Nephron (organoid): ENCODE results near the gene TRANK1.
A peak's percentile ranks its signal among the peaks of the same experiment; 100 is the strongest.

Source experiments
- H3K27ac Mint-ChIP-seq, 3 experiments: 2 replicates each; pipeline ENCODE4 v1.8.0; 2020; ENCODE audit warnings: mixed read lengths in 3 of 3, mild to moderate bottlenecking in 2 of 3, moderate library complexity in 1 of 3
- H3K27me3 Mint-ChIP-seq: 2 replicates; pipeline ENCODE4 v1.8.0; 2021; ENCODE audit warnings: low read depth, mild to moderate bottlenecking, moderate library complexity, mixed read lengths
- H3K36me3 Mint-ChIP-seq: 2 replicates; pipeline ENCODE4 v1.8.0; 2020; ENCODE audit warnings: low read depth, mixed read lengths
- H3K4me1 Mint-ChIP-seq: 2 replicates; pipeline ENCODE4 v1.8.0; 2020; ENCODE audit warnings: mixed read lengths
- H3K4me3 Mint-ChIP-seq, 3 experiments: 2 replicates each; pipeline ENCODE4 v1.8.0; 2020; ENCODE audit warnings: mild to moderate bottlenecking in 3 of 3, mixed read lengths in 3 of 3, moderate library complexity in 2 of 3
- H3K9me3 Mint-ChIP-seq: 2 replicates; pipeline ENCODE4 v1.8.0; 2020; ENCODE audit warnings: mixed read lengths
- CTCF ChIP-seq, 3 experiments: fragments of 200-600 bp; sonication (generic); IDR thresholded peaks; one replicate each; pipeline ENCODE4 v1.5.0; 2021; ENCODE audit warnings: antibody characterized with exemption in 3 of 3; ENCODE audit not compliant: unreplicated experiment in 3 of 3

TRANK1 gene

GRCh38 chr3:36790765-36791164, 154.1 kb downstream of the TRANK1 start:
- Mint-ChIP-seq H3K27ac (no peak overlapping the region), H3K36me3 (no peaks in the 10 kb centered on the region), H3K4me1 (no peaks in the 10 kb centered on the region), H3K27me3 (peaks cover 15% of the 10 kb centered on the region), H3K4me3 (no peak overlapping the region), H3K9me3 (no peaks in the 10 kb centered on the region)
- no peak for TF ChIP-seq CTCF (IDR thresholded peaks at IDR 0.05; ENCODE audit: unreplicated experiment in 3 of 3)

- H3K27ac Mint-ChIP-seq: no peak overlapping the region
- no peaks in the 10 kb centered on the region for H3K36me3 Mint-ChIP-seq
- TF ChIP-seq CTCF (IDR thresholded peaks at IDR 0.05; ENCODE audit: unreplicated experiment in 3 of 3): no peak
- peaks cover 15% of the 10 kb centered on the region for H3K27me3 Mint-ChIP-seq
- H3K4me1 Mint-ChIP-seq: peaks cover 3% of the 10 kb centered on the region
- no peak overlapping the region for H3K4me3 Mint-ChIP-seq
- H3K9me3 Mint-ChIP-seq: no peaks in the 10 kb centered on the region
Measured at GRCh38 chr3:36786921-36787890, 157.6 kb downstream of the TRANK1 start.

- TF ChIP-seq CTCF (IDR thresholded peaks at IDR 0.05; ENCODE audit: unreplicated experiment in 3 of 3): no peak
- Mint-ChIP-seq H3K36me3 (no peaks in the 10 kb centered on the region), H3K4me1 (peaks cover 16% of the 10 kb centered on the region), H3K9me3 (no peaks in the 10 kb centered on the region), H3K4me3 (no peak overlapping the region), H3K27me3 (no peaks in the 10 kb centered on the region), H3K27ac (peak overlapping the region; percentile 56 to 80 (median 65))
Measured at GRCh38 chr3:36784138-36784635, 160.7 kb downstream of the TRANK1 start.

- no peak for TF ChIP-seq CTCF (IDR thresholded peaks at IDR 0.05; ENCODE audit: unreplicated experiment in 3 of 3)
- H3K36me3 Mint-ChIP-seq: no peaks in the 10 kb centered on the region
- H3K4me1 Mint-ChIP-seq: peaks cover 42% of the 10 kb centered on the region
- H3K9me3 Mint-ChIP-seq: no peaks in the 10 kb centered on the region
- peaks cover 3% of the 10 kb centered on the region for H3K27me3 Mint-ChIP-seq
- H3K4me3 Mint-ChIP-seq: no peak overlapping the region
- no peak overlapping the region for H3K27ac Mint-ChIP-seq
Measured at GRCh38 chr3:36777424-36778218, 167.2 kb downstream of the TRANK1 start.
